ENCODE results near the gene C2CD4C.
"Not testable (repeated sequence)": the region's sequence is repeated elsewhere in the genome, so short reads cannot be mapped to it uniquely, and the experiment has no call there.

C2CD4C gene

GRCh38 chr19:423691-424466 lies 14.9 kb upstream of the C2CD4C start:
- H3K9me3 ChIP-seq (ENCODE audit: insufficient read depth, low read length), result no peaks in the 10 kb centered on the region
- H3K9ac ChIP-seq (ENCODE audit: low read length), result no peak overlapping the region
- no peak overlapping the region for H3K4me3 ChIP-seq (ENCODE audit: low read length)
- H4K20me1 ChIP-seq (ENCODE audit: insufficient read depth, low read length), result no peaks in the 10 kb centered on the region
- H3K4me1 ChIP-seq (ENCODE audit: low read length), result no peaks in the 10 kb centered on the region
- H3K36me3 ChIP-seq (replicated peaks; ENCODE audit: low read depth, low read length), result no peaks in the 10 kb centered on the region
- H3K27ac ChIP-seq (ENCODE audit: low read length), result no peak overlapping the region
- H3K79me2 ChIP-seq (ENCODE audit: low read length), result no peaks in the 10 kb centered on the region
- no peak for TF ChIP-seq EZH2phosphoT487 (IDR thresholded peaks at IDR 0.05; ENCODE audit: low read depth)
- H3K27me3 ChIP-seq (ENCODE audit: low read depth, low read length), result no peaks in the 10 kb centered on the region
- no peak overlapping the region for H3K4me2 ChIP-seq (ENCODE audit: low read length)
- H2AFZ ChIP-seq (ENCODE audit: low read depth, low read length), result no peak overlapping the region

- H3K27me3 ChIP-seq (ENCODE audit: low read depth, low read length); H3K4me3 ChIP-seq (ENCODE audit: low read length); H2AFZ ChIP-seq (ENCODE audit: low read depth, low read length); H3K36me3 ChIP-seq (replicated peaks; ENCODE audit: low read depth, low read length); H3K79me2 ChIP-seq (ENCODE audit: low read length); H3K27ac ChIP-seq (ENCODE audit: low read length); H3K4me1 ChIP-seq (ENCODE audit: low read length); H3K9me3 ChIP-seq (ENCODE audit: insufficient read depth, low read length); H3K4me2 ChIP-seq (ENCODE audit: low read length); H4K20me1 ChIP-seq (ENCODE audit: insufficient read depth, low read length); H3K9ac ChIP-seq (ENCODE audit: low read length): not testable (repeated sequence)
These were observed 13.9 kb upstream of the C2CD4C start for GRCh38 chr19:422917-423226.

- H3K4me3 ChIP-seq (ENCODE audit: low read length), result no peak overlapping the region
- no peak overlapping the region for H3K27ac ChIP-seq (ENCODE audit: low read length)
- H3K79me2 ChIP-seq (ENCODE audit: low read length), result no peaks in the 10 kb centered on the region
- H3K9ac ChIP-seq (ENCODE audit: low read length), result no peak overlapping the region
- no peaks in the 10 kb centered on the region for H4K20me1 ChIP-seq (ENCODE audit: insufficient read depth, low read length)
- no peaks in the 10 kb centered on the region for H3K4me1 ChIP-seq (ENCODE audit: low read length)
- no peaks in the 10 kb centered on the region for H3K9me3 ChIP-seq (ENCODE audit: insufficient read depth, low read length)
- H3K36me3 ChIP-seq (replicated peaks; ENCODE audit: low read depth, low read length), result no peaks in the 10 kb centered on the region
- H3K27me3 ChIP-seq (ENCODE audit: low read depth, low read length), result no peaks in the 10 kb centered on the region
- H2AFZ ChIP-seq (ENCODE audit: low read depth, low read length), result no peak overlapping the region
- TF ChIP-seq CTCF (IDR thresholded peaks at IDR 0.05; ENCODE audit: low read depth, low read length) (no peak), EZH2phosphoT487 (IDR thresholded peaks at IDR 0.05; ENCODE audit: low read depth) (no peak)
- no peak overlapping the region for H3K4me2 ChIP-seq (ENCODE audit: low read length)
These were observed 13.4 kb upstream of the C2CD4C start for GRCh38 chr19:422213-422916.

- TF ChIP-seq CTCF (IDR thresholded peaks at IDR 0.05; ENCODE audit: low read depth, low read length) (no peak), EZH2phosphoT487 (IDR thresholded peaks at IDR 0.05; ENCODE audit: low read depth) (no peak)
- H3K36me3 ChIP-seq (replicated peaks; ENCODE audit: low read depth, low read length), result no peaks in the 10 kb centered on the region
- H2AFZ ChIP-seq (ENCODE audit: low read depth, low read length), result no peak overlapping the region
- H3K79me2 ChIP-seq (ENCODE audit: low read length), result no peaks in the 10 kb centered on the region
- no peak overlapping the region for H3K27ac ChIP-seq (ENCODE audit: low read length)
- H3K4me3 ChIP-seq (ENCODE audit: low read length), result no peak overlapping the region
- no peak overlapping the region for H3K4me2 ChIP-seq (ENCODE audit: low read length)
- no peak overlapping the region for H3K9ac ChIP-seq (ENCODE audit: low read length)
- no peaks in the 10 kb centered on the region for H3K27me3 ChIP-seq (ENCODE audit: low read depth, low read length)
- H3K4me1 ChIP-seq (ENCODE audit: low read length), result no peaks in the 10 kb centered on the region
- no peaks in the 10 kb centered on the region for H3K9me3 ChIP-seq (ENCODE audit: insufficient read depth, low read length)
- H4K20me1 ChIP-seq (ENCODE audit: insufficient read depth, low read length), result no peaks in the 10 kb centered on the region
These were observed 11.0 kb upstream of the C2CD4C start for GRCh38 chr19:419721-420515.

Data from OCI-LY3 (cell line).